ENCODE results near the gene NCKAP1.
"Not testable (repeated sequence)": the region's sequence is repeated elsewhere in the genome, so short reads cannot be mapped to it uniquely, and the experiment has no call there.

Gene NCKAP1, protein sequence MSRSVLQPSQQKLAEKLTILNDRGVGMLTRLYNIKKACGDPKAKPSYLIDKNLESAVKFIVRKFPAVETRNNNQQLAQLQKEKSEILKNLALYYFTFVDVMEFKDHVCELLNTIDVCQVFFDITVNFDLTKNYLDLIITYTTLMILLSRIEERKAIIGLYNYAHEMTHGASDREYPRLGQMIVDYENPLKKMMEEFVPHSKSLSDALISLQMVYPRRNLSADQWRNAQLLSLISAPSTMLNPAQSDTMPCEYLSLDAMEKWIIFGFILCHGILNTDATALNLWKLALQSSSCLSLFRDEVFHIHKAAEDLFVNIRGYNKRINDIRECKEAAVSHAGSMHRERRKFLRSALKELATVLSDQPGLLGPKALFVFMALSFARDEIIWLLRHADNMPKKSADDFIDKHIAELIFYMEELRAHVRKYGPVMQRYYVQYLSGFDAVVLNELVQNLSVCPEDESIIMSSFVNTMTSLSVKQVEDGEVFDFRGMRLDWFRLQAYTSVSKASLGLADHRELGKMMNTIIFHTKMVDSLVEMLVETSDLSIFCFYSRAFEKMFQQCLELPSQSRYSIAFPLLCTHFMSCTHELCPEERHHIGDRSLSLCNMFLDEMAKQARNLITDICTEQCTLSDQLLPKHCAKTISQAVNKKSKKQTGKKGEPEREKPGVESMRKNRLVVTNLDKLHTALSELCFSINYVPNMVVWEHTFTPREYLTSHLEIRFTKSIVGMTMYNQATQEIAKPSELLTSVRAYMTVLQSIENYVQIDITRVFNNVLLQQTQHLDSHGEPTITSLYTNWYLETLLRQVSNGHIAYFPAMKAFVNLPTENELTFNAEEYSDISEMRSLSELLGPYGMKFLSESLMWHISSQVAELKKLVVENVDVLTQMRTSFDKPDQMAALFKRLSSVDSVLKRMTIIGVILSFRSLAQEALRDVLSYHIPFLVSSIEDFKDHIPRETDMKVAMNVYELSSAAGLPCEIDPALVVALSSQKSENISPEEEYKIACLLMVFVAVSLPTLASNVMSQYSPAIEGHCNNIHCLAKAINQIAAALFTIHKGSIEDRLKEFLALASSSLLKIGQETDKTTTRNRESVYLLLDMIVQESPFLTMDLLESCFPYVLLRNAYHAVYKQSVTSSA

DNA sequence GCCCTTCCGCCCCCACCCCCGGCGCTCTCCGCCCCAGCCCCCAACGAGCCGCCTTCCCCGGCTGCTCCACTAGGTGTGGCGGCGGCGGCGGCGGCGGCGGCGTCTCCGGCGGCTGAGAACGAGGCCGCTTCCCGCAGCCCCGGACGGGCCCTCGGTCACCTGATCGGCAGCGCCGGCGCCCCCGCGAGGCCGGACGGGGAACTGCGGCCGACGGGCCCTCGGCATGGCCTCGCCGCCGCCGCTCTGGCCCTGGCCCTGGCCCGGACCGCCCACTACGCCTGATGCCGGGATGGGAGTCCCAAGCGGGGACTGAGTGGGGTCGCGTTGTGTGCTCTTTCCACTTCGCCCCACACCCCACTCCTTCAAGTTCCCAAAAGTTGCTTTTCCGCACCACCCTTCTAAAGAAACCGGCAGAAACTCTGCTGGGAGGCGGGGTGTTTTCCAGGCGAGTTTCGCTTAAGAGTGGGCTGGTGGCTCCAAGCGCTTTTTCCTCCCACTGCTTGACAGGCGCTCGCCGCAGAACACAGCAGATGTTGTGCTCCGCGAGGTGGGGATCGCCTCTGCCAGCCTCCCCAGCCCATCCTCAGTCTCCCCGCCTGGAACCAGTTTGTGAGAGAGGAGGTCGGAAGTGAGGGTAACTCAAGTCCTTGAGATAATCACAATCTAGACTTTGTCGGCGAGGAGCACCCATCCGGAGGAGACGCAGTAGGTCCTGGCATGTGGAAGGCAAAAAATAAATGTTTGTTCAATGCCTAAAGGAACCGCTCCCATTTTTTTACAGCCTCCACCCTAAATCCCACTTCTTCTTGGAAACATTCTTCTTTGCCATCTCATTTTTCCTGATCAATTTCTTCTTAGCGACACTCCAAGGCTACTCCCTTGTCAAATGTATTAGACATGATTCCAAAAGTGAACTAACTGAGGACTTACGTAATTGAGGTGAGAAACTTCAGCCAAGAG lies at the start of gene NCKAP1:
Gene NCKAP1, minus strand, starts transcription at position 117 of the 960 bp plus-strand sequence. CDS start 358 bp downstream, outside the sequence.
- peak; percentile 30 for DNase-seq

DNA sequence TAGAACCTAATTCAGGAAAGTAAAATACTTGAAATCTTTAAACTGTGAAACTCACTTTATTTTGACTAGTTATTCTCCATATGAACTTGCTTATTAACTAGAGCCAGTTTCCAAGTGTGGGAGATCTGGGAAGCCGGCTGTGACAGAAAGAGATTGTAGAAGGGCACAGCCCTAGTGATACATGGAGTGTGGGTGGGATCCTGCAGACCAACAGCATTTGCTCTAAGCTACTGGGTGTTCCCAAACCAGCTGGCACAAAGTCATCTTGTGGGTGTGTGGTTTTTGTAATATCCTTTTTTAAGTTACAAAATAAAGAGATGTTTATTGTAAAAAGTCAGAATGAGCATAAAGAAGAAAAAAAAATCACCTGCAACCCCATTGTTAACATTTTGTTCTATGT lies 43.7 kb upstream of the NCKAP1 start:
- DNase-seq: no peak

DNA sequence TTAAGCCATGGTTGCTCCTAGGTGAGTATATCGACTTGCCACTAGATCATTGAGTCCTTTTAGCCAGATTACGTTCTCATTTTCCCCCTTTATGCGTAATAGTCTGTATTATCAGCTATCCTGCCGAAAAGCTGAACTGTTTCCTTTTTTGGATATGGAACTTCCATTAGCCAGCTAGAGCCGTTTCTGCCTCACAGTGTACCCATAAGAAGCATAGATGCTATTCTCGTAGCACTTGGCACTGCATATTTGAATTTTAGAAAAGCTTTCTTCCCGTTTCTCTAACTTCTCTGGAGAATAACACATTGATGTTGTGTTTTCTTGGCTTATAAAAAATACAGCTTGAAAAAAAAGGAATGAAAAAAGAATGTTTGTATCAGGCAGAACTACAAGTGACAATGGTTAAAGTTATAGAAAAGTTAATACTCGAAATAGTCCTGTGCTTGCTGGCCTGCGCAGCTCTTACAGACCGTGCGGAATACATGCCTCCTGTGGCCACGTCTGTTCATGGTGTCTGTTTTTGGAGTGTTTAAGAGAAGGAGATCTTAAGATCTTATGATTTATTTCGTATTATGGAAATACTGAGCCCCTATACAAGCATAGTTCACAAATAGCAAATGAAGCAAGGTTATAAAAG lies 41.0 kb upstream of the NCKAP1 start:
- no peak for DNase-seq

DNA sequence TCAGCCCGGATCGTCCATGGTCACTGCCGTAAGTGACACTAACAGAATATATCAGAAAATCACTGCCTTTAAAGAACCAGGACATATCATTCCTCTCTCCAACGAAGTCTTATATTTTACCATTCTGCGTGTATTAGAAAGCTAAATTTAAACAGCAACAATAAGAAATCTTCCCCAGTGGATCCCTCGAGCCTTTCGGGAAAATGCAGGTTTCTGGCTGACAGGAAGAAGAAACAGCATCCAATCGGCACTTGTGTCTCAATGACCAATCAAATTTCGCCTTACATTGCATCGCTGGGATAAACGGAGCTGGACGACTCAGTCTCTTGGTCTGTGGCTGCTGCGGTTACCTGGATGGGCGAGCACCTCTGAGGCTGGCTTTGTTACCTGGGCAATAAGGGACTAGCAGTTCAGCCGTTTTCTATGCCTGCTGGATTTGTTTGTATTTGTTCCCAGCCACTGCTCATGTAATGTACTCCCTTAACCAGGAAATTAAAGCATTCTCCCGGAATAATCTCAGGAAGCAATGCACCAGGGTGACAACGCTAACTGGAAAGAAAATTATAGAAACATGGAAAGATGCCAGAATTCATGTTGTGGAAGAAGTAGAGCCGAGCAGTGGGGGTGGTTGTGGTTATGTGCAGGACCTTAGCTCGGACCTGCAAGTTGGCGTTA lies 40.3 kb upstream of the NCKAP1 start, which contains the start of gene DUSP19:
Gene DUSP19, plus strand, starts transcription at position 284 of the 675 bp plus-strand sequence. Its CDS starts 187 bp downstream, at position 471.
- DNase-seq: peak; percentile 89

DNA sequence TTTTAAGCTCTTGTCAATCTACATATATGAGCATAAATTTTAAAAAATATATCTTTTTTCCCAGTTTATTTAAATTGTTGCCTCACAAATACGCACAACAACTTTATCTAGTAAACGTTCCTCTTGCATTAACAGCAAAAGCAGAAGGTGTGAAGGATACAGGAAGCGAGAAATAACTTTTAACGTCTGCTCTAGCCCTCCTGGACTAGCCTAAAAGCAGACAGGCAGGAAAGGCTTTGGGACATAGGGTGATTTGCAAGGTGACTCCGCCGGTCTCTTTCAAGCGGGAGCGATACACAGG lies 39.9 kb upstream of the NCKAP1 start:
- no peak for DNase-seq

DNA sequence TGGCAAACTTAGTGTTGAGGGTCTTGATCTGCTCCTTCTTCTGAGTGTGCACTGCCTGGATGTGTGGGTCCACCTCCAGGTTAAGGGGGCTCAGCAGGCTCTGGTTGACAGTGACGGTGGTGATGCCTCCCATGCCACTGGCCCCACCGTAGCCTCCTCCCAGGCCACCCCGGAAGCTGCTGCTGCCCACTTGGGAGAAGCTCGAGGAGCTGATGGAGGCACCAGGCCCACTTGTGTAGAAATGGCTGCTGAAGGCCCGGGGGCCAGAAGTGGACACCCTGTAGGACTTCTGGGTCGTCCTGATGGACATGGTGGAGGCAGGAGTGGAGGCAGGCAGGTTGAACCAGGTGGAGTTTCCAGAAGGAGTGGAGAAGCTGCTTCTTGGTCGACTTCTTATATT lies 33.9 kb upstream of the NCKAP1 start:
- DNase-seq: no peak

DNA sequence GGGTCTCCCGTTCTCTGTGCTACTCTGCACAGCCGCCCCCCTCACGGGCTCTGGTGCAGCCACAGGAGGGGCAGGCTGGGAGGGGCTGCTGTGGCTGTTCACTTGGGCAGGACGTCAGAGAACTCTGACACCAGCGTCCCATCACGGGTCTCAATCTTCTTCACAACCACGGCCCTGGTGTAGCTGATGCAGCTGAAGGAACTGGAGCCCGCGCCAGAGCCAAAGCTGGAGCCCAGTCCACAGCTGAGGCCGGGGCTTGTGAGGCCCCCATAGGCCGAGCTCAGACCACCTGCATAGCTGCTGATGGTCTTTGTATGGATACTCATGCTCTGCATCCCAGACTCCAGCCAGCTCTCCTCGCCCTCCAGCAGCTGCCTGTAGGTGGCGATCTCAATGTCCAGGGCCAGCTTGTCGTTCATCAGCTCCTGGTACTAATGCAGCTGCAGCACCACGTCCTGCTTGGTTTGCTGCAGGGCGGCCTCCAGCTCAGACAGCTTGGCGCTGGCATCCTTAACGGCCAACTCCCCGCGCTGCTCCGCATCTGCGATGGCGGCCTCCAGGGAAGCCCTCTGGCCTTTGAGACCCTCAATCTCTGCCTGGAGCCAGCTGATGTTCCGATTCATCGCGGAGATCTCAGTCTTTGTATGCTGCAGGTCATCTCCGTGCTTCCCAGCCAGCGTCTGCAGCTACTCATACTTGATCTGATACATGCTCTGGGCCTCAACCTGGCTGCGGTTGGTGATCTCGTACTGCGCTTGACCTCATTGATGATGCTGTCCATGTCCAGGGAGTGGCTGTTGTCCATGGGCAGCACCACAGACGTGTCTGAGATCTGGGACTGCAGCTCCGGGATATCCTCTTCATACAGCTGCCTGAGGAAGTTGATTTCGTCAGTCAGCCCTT lies 32.9 kb upstream of the NCKAP1 start:
- DNase-seq: no peak

DNA sequence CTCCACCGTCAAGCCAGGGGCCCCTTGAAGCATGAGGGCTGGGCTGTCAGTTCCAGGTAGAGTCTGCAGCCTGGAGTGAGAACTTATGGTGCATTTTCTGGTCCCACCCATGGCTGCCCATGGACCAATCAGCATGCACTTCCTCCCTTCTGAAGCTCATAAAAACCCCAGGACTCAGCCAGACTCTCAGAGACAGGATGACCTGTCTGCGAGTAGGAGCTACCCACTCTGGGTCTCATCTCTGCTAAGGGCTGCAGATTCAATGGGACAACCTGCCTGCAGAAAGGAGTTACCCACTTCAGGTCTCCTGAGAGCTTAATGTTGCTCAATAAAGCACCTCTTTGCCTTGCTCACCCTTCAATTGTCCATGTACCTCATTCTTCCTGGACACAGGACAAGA lies 30.9 kb upstream of the NCKAP1 start:
- DNase-seq: no peak

DNA sequence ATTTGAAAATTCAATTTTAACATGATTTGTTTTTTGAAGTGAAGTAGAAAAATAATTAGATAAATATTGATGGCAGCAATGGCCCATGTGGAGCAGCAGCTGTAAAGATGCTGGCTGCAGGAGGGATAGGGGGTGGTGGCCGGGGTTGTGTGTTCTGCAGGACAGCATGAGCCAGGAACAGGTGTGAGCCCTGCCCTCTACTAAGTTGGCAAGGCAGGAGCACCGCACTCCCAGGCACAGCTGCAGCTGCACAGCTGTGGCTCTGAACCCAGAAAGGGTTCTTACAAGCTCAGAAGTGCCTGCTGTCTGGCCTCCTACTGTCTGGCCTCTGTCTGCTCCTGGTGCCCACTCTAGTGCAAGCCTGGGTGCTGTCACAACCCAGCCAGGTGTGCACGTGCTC lies 30.3 kb upstream of the NCKAP1 start:
- no peak for DNase-seq

DNA sequence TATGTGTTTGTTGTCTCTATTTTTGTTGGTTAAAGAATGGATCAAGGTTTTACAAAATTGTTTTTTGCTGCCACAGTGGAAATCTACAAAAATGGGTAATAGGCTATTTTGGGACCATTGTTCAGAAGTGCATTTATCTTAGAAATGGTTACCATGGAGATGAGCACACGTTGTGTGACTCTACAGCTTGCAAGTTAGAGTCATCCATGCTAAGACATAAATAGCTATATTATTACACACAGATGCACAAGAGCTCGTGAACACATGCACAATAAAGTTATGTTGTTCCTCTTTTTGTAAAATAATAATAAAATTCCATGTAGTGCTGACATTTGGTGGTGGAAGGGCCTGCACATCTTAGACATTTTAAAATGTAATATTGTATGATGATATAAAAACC lies 24.8 kb upstream of the NCKAP1 start:
- DNase-seq: no peak

DNA sequence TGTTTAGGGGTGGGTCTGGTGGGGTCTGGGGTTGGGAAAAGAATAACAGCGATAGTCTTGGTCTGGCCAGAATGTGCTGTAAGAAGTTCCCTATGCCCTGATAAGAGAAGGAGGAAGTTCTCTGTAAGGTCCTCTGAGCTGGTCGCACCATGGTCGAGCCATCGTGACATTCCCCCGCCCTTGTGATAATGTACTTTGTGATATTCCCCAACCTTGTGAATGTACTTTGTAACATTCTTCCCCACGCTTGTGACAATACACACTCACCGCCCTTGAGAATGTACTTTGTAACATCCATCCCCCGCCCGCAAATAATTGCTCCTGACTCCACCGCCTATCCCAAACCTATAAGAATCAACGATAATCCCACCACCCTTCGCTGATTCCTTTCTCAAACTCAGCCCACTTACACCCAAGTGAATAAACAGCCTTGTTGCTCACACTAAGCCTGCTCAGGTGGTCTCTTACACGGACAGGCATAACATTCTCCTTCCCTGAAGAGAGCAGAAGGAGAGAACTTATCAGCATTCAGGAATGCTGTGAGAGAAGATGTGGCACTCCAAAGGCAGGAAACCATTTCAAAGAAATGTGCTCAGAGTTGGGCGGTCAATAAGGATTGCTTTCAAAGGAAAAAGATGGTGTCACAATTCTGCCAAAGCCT lies 22.4 kb upstream of the NCKAP1 start:
- DNase-seq: no peak

DNA sequence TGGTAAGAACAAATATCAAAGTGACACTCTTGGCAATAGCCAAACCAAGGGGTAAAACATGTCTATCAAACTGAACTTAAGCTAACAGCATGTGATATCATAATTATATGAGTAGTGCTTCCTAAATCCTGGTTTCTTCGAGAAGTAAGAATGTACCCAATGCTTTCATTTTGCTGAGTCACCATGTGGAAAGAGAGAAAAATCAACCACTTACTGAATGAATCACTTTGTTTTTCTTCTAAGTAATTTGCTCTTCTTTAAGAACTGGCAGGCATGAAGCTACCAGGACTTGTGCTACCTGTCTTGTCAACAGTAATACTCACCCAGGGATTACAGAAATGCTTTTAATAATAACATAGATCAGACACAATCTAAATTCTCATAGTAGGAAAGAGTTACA lies 21.3 kb upstream of the NCKAP1 start:
- no peak for DNase-seq

DNA sequence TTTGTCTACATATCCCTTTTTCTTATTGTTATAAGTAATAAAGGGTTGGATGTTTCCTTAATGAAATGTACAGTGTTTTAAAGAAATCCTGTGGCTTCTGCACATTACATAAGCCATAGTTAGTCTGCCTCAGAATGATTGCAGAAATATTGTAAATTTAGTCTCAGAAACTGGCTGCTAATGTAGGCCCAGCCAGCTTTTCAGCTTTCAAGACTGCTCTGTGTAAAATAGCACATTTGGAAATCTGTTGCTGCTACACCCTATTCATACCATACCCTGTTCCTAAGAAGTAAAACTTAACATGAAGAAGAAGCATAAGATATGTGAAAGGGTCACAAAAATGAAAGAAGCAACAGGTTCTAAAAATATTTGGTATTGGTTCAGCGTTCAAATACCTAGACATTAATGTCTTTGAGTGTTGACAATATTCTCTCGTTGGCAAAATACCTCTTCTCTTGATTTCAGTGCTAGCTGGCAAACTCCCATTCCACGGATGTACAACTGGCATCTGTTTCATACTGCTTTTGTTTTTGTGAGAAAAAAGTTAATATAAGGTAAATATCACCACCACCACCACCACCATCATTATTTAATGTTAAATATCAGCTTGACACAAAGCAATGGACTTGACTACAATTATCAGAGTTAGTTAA lies 19.2 kb upstream of the NCKAP1 start:
- no peak for DNase-seq

DNA sequence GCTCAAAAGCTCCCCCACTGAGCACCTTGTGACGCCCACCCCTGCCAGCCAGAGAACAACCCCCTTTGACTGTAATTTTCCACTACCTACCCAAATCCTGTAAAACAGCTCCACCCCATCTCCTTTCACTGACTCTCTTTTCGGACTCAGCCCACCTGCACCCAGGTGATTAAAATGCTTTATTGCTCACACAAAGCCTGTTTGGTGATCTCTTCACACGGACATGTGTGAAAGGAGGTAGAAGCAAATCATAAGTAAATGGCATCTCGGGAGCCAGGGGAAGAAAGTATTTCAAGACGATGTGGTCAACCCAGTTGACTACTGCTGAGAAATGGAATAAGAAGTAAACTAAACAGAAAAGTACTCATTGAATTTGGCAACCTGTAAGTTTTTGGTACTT lies 11.2 kb upstream of the NCKAP1 start:
- no peak for DNase-seq

DNA sequence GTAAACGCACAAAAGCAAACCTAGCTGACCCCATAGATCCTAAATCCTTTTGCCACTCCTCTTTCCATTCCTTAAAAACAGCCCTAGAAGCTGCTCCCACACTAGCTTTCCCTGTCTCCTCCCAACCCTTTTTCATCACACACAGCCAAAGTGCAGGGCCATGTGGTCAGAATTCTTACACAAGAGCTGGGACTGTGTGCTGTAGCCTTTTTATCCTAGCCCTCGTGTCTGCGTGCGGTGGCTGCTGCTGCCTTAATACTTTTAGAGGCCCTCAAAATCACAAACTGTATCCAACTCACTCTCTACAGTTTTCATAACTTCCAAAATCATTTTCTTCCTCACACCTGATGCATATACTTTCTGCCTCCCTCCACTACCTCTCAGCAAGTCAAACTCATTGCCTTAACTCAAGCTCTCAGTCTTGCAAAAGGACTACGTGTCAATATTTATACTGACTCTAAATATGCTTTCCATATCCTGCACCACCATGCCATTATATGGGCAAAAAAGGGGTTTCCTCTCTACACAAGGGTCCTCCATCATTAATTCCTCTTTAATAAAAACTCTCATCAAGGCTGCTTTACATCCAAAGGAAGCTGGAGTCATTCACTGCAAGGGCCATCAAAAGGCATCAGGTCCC lies 9.3 kb upstream of the NCKAP1 start:
- not testable (repeated sequence) for DNase-seq

DNA sequence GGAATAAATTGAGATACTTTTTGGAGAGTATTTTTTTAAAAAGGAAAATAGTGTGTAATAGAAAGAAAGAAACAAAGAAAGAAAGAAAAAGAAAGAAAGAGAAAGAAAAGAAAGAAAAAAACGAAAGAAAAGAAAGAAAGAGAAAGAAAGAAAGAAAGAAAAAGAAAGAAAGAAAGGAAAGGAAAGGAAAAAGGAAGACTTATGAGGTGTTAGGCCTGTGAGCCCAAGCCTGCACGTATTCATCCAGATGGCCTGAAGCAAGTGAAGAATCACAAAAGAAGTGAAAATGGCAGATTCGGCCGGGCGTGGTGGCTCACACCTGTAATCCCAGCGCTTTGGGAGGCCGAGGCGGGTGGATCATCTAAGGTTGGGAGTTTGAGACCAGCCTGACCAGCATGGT lies 5.3 kb upstream of the NCKAP1 start:
- not testable (repeated sequence) for DNase-seq

DNA sequence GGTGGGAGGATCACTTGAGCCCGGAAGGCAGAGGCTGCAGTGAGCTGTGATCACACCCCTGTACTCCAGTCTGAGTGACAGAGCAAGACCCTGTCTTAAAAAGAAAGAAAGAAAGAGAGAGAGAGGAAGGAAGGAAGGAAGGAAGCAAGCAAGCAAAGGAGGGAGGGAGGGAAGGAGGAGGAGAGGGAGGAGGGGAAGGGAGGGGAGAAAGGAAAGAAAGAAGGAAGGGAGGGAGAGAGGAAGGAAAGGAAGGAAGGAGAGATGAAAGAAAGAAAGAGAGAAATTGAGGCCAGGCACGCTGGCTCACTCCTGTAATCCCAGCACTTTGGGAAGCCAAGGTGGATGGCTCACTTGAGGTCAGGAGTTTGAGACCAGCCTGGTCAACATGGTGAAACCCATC lies 2.3 kb upstream of the NCKAP1 start:
- DNase-seq: no peak

DNA sequence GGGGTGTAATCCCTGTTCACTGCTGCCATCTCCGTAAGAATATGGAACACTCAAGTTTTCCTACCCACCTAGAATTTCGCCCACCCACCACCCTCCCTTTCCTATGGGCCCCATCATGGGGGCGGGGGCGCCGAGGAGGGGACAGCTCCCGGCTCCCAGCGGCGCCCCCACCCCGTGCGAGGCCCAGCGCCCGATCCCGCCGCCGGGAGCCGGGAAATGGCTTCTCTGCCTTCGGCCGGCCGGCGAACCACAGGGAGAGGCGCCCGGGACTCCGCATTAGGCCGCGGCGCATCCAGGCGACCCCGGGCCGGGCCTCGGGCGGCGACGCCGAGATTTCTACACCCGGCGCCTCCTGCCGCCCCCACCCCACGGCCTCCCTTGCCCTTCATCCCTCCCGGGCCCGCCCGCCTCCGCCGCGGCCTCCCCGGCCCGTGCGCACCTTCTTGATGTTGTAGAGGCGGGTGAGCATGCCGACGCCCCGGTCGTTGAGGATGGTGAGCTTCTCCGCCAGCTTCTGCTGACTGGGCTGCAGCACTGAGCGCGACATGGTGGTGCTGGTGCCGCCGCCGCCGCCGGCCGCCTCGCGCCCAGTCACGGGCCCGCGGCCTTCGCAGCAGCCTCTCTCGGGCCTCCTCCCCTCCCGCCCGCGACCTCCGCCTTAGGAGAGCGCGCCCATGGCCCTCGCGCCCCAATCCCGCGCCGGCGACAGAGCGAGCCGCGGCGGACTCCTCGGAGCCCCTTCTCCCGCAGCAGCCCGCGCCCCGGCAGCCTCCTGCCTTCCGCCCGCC lies 510 bp downstream of the NCKAP1 start:
- no peak for DNase-seq
